Rectal smooth muscle tissue (tissue), 1 donor: ENCODE data around the gene BCOR.

Experiments used
- H3K27ac ChIP-seq: one replicate; pipeline ENCODE4 v1.7.0; 2013; ENCODE audit warnings: low read depth, low read length, inconsistent platforms
- H3K27me3 ChIP-seq: one replicate; pipeline ENCODE4 v1.7.0; 2013; ENCODE audit warnings: low read length; ENCODE audit not compliant: control insufficient read depth, insufficient read depth
- H3K36me3 ChIP-seq: one replicate; pipeline ENCODE4 v1.7.0; 2013; ENCODE audit warnings: low read length; ENCODE audit not compliant: control insufficient read depth, insufficient read depth
- H3K4me1 ChIP-seq: one replicate; pipeline ENCODE4 v1.7.0; 2013; ENCODE audit warnings: low read length; ENCODE audit not compliant: control insufficient read depth, insufficient read depth
- H3K4me3 ChIP-seq: one replicate; pipeline ENCODE4 v1.7.0; 2013; ENCODE audit warnings: low read length
- H3K9ac ChIP-seq: one replicate; pipeline ENCODE4 v1.7.0; 2013; ENCODE audit warnings: low read length

The BCOR gene

GRCh38 chrX:40092808-40093435, 4.8 kb downstream of the BCOR start:
- no peak overlapping the region for H3K9ac ChIP-seq
- peaks cover 11% of the 10 kb centered on the region for H3K4me1 ChIP-seq
- peaks cover 4% of the 10 kb centered on the region for H3K27me3 ChIP-seq

GRCh38 chrX:40091691-40092421, 5.9 kb downstream of the BCOR start:
- H3K4me1 ChIP-seq: peaks cover 11% of the 10 kb centered on the region
- H3K27me3 ChIP-seq: peaks cover 2% of the 10 kb centered on the region
- no peak overlapping the region for H3K27ac ChIP-seq
- H3K36me3 ChIP-seq: no peaks in the 10 kb centered on the region
- no peak overlapping the region for H3K4me3 ChIP-seq
- no peak overlapping the region for H3K9ac ChIP-seq

More at GRCh38 chrX:40092808-40093435, 4.8 kb downstream of the BCOR start:
- Histone ChIP-seq H3K4me3 (no peak overlapping the region), H3K36me3 (no peaks in the 10 kb centered on the region), H3K27ac (no peak overlapping the region)

DNA sequence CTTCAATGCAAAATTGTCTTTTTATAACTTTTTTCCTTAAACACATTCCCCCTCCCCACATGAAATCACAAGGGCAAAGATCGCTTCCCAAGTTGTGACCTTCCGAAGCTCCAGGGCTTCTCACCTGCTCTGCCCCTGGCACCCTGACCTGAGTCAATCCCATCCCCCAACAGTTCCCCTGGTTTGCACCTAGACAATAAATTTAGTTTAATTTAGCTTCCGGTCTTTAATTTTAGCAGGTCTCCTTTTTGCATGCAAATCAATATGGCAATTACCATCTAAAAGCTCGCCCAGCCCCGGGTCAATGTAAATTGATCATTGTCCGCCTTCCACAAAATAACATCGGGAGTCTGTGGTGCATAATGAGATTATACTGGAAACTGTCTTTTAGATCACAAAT, 6.8 kb downstream of the BCOR start:
- no peak overlapping the region for H3K27ac ChIP-seq
- H3K27me3 ChIP-seq: peaks cover 4% of the 10 kb centered on the region
- H3K4me1 ChIP-seq: peaks cover 13% of the 10 kb centered on the region
- no peaks in the 10 kb centered on the region for H3K36me3 ChIP-seq
- no peak overlapping the region for H3K4me3 ChIP-seq
- H3K9ac ChIP-seq: no peak overlapping the region

DNA sequence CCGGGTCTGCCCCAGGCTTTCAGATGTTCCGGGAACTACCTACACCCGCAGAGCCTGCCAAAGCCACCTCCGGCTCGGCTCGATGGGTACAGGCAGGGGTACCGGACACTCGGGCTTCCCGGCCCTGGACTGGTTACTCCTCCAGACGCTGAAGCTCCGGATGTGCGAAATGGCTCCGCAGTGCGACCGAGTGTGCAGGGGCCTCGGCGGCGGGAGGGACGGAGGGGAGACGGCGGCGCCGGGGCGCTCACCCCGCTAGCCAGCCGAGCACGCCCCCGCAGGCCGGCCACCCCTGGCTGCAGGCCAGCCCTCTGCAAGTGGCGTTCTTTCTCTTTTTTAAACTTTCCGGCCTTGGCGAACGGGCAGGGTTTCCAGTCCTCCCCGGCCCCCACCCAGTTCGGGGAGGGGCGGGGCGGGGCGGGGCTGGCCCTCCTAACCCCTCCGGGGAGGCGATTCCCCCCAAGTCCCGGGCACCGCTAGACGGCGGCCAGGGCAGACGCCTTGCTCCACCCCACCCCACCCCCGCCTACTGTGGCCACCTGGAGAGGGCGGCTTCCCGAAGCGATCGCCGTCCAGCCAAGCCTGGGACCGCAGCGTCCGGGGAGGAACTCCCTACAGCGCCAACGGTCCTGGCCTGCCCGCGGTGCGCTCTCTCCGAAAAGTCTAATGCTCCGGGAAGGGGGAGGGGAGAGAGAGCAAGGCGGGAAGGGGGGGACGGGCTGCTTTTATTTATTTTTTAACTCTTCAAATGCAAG, 7.5 kb downstream of the BCOR start:
- H3K27ac ChIP-seq: peak overlapping the region; percentile 35
- H3K36me3 ChIP-seq: no peaks in the 10 kb centered on the region
- peaks cover 18% of the 10 kb centered on the region for H3K4me1 ChIP-seq

GRCh38 chrX:40088803-40089540, 8.8 kb downstream of the BCOR start:
- H3K4me1 ChIP-seq: peaks cover 23% of the 10 kb centered on the region
- no peak overlapping the region for H3K9ac ChIP-seq
- no peak overlapping the region for H3K4me3 ChIP-seq
- H3K27ac ChIP-seq: no peak overlapping the region
- H3K36me3 ChIP-seq: no peaks in the 10 kb centered on the region
- H3K27me3 ChIP-seq: peaks cover 7% of the 10 kb centered on the region

More for the DNA sequence above, 7.5 kb downstream of the BCOR start:
- Histone ChIP-seq H3K9ac (no peak overlapping the region), H3K4me3 (peak overlapping the region; percentile 38), H3K27me3 (peaks cover 2% of the 10 kb centered on the region)

DNA sequence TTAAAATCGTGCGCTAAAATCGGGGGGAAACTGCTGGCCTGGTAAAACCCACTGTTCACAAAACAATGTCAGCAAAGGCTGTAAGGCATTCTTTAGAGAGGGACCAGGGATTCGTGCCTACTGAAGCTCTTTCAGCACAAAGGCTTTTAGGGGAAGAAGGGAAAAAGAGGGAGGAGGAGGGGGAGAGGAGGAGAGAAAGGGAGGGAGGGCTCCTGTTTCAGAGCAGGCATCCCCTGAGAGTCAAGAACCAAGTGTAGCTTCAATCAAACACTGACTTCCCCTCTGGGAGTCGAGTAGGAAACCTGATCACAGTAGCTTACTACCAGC, 9.5 kb downstream of the BCOR start:
- peaks cover 25% of the 10 kb centered on the region for H3K4me1 ChIP-seq
- peak overlapping the region; percentile 53 for H3K27ac ChIP-seq
- no peak overlapping the region for H3K9ac ChIP-seq
- H3K36me3 ChIP-seq: no peaks in the 10 kb centered on the region
- peaks cover 7% of the 10 kb centered on the region for H3K27me3 ChIP-seq
- H3K4me3 ChIP-seq: no peak overlapping the region

- Histone ChIP-seq H3K4me3 (no peak overlapping the region), H3K36me3 (no peaks in the 10 kb centered on the region), H3K27ac (peak overlapping the region; percentile 53), H3K27me3 (peaks cover 7% of the 10 kb centered on the region), H3K9ac (no peak overlapping the region), H3K4me1 (peaks cover 25% of the 10 kb centered on the region)
These were observed 10.1 kb downstream of the BCOR start for GRCh38 chrX:40087425-40088298.

DNA sequence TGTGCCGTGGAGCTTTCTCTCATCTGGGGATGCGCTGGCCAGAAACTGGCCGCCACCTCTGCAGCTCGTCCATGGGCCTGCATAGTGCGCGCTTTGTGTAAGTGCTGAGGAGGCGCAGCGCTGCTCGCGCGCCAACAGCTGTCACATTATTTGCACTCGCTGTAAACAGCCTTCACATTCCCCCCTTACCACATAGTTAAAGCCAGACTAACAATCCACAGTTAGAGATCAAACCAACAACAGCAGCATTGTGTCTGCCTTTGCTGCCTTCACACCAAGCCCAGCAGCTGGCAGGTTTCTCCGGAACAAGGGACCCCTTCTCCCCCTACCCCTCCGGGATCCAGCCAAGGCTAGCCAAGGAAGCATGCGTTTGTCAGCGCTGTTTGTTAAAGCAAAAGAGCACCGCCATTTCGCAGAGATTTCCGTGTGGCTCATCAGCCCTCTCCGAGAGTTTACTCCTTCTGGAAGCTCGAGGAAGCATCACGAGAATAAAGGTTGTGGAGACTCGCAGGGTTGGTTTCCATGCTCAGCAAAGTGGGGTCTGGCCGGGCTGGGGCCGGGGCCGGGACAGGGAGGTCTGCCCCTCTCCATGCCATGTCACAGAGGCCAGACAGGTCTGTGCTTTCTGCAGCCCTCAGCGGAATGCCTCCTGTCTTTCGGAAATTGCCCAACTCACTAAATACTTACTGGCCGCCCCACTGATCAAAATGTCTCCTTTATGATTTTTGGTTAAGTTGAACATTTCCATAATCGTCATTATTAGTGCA, 11.0 kb downstream of the BCOR start:
- Histone ChIP-seq H3K4me3 (peak overlapping the region; percentile 6), H3K27me3 (peaks cover 7% of the 10 kb centered on the region), H3K9ac (no peak overlapping the region), H3K36me3 (no peaks in the 10 kb centered on the region), H3K4me1 (peaks cover 31% of the 10 kb centered on the region), H3K27ac (peak overlapping the region; percentile 72)

- Histone ChIP-seq H3K4me1 (peaks cover 35% of the 10 kb centered on the region), H3K27me3 (peaks cover 7% of the 10 kb centered on the region), H3K36me3 (no peaks in the 10 kb centered on the region), H3K4me3 (no peak overlapping the region), H3K9ac (no peak overlapping the region), H3K27ac (peak overlapping the region; percentile 72)
These were observed 12.0 kb downstream of the BCOR start for GRCh38 chrX:40085714-40086113.

DNA sequence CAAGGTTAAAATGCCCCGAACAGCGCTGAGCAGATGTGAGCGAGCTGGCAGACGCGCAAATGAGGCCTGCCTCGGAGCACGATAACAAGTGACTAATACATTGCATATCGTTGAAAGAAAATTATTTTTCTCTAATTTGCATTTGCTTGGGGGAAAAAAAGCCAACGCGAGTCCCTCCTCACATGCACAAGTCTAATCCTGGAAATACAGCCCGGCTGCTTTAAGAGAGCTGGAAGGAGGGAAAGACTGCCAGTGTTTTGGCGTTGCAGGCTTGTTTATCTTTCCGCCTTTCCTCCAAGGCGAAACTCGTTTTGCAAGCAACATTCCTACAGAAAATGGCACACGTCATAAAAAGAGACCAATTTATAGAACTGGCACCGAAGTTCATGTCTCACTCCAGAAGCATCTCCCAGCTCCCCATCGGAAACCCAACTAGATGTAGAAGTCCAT, 12.6 kb downstream of the BCOR start:
- no peaks in the 10 kb centered on the region for H3K36me3 ChIP-seq
- H3K27me3 ChIP-seq: peaks cover 7% of the 10 kb centered on the region
- no peak overlapping the region for H3K27ac ChIP-seq
- H3K4me3 ChIP-seq: no peak overlapping the region
- peaks cover 35% of the 10 kb centered on the region for H3K4me1 ChIP-seq
- H3K9ac ChIP-seq: no peak overlapping the region

GRCh38 chrX:40084471-40085101, 13.2 kb downstream of the BCOR start:
- no peak overlapping the region for H3K4me3 ChIP-seq
- H3K27me3 ChIP-seq: peaks cover 7% of the 10 kb centered on the region
- peaks cover 35% of the 10 kb centered on the region for H3K4me1 ChIP-seq
- no peak overlapping the region for H3K27ac ChIP-seq
- H3K36me3 ChIP-seq: no peaks in the 10 kb centered on the region
- no peak overlapping the region for H3K9ac ChIP-seq
